A549 treated with Mapracorat at 1 μM for 4 hours (cell line): ENCODE measurements around the gene SLC6A20. TPM values are rescaled to one million over a fixed set of nuclear protein-coding genes. Genes with fewer than 3 reads are reported as not detected.

Source experiments
- total RNA-seq: library from RNA; stranded (reverse); fragments of 200-300 nt; extraction: Qiagen RNA extraction; gene quantifications from 5 replicates; pipeline ENCODE4 v1.2.3, GENCODE V29; 2022

Gene SLC6A20, protein sequence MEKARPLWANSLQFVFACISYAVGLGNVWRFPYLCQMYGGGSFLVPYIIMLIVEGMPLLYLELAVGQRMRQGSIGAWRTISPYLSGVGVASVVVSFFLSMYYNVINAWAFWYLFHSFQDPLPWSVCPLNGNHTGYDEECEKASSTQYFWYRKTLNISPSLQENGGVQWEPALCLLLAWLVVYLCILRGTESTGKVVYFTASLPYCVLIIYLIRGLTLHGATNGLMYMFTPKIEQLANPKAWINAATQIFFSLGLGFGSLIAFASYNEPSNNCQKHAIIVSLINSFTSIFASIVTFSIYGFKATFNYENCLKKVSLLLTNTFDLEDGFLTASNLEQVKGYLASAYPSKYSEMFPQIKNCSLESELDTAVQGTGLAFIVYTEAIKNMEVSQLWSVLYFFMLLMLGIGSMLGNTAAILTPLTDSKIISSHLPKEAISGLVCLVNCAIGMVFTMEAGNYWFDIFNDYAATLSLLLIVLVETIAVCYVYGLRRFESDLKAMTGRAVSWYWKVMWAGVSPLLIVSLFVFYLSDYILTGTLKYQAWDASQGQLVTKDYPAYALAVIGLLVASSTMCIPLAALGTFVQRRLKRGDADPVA
- total RNA-seq = 0.02 TPM in 1 of 5 replicates, not detected in the others

DNA sequence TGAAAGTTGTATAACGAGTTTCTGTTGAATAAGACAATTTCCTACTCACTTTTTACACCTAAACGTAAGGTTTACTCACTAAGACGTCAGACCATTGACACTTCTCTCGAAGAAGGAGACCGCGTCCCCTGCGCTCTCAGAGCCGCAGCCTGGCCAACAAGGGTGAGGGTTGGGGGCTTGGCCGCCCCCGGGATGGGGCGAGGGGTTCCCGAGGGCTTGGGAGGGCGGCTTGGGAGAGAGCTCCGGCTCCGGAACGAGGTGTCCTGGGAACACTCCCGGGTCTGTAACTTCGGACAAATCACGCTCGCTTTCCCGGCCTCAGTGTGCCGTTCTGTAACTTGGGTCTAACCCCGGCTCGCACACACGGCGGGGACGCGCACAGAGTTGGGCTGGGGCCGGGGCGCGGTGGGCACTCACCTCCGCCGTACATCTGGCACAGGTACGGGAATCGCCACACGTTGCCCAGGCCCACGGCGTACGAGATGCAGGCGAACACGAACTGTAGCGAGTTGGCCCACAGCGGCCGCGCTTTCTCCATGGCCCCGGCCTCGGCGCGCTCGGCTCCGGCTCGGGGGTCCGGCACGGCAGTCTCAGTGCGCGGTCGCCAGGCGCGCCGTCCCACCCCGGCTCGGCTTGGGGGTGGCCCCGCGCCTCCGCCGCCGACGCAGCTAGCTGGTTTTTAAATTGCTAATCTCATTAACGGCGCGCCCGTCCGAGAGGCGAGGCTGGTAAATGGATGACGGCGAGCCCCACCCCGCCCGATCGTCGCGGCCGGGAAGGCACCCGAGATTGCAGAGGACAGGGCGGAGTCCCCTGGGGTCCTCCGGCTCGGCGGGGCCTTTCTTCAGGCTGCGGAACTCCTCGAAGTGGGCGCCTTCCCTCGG lies at the start of gene SLC6A20:
Gene SLC6A20 (minus strand): TSS at position 655 of the 884 bp plus-strand sequence. CDS start 117 bp downstream, at position 538.

DNA sequence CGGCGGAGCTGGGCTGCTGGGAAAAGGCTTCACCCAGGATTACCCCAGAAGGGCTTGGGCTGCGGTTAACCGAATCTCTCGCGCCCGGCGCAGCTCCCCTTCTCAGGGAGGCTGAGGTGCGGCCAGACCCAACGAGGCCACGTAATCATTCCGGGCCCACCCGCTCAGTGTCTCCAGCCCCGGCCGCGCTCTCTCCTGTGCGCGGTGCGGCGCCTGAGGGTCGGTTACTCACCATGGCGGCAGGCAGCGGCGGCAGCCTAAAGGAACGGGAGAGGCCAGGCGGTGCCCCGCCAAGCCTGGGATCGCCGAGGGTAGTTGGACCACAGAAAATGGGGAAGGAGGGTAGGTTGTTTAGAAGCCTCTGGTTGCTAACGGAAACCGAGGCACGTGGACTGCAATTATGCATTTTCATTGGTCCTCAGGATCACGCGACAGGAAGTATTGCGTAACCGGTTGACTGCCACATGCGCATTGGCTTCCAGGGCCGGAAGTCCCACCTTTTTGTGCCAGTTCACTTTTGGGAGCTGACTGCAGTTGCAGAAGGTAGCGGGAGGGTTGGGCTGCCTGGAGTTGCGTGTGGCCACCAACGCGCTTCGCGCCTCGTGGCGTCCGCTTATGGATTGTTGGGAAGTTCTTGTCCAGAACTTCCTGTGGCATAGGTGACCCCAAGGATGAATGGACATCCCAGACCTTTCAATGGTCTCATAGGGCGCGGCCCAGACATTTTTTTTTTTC lies 45.6 kb upstream of the SLC6A20 start, which contains the start of gene LZTFL1:
Gene LZTFL1 (minus strand): TSS at position 363 of the 735 bp plus-strand sequence. CDS start 128 bp downstream, at position 235.

Other genes with a start within 250 kb of the SLC6A20 start
- 11.3 to 18.7 TPM (median 14.9 TPM) in 5 replicates for gene LIMD1, start 201.8 kb downstream of the SLC6A20 start, total RNA-seq
- gene SACM1L, start 107.1 kb downstream of the SLC6A20 start, total RNA-seq = 13.8 to 16.2 TPM (median 15.5 TPM) in 5 replicates
- 12.7 to 18.3 TPM (median 17.5 TPM) in 5 replicates for gene LZTFL1, start 45.6 kb upstream of the SLC6A20 start, total RNA-seq
- not detected in 5 replicates for gene CCR9, start 90.0 kb upstream of the SLC6A20 start, total RNA-seq
- not detected in 5 replicates for gene CXCR6, start 146.9 kb upstream of the SLC6A20 start, total RNA-seq
- gene FYCO1, start 199.3 kb upstream of the SLC6A20 start, total RNA-seq = 4.5 to 5.7 TPM (median 4.9 TPM) in 5 replicates
- gene XCR1, start 230.9 kb upstream of the SLC6A20 start, total RNA-seq = not detected in 5 replicates